Lung (tissue), 12 donors: ENCODE measurements around the gene EEPD1. TPM values are rescaled to one million over a fixed set of nuclear protein-coding genes. Genes with fewer than 3 reads are reported as not detected.

Experiments used
- ATAC-seq: fragments of 200-7000 bp; cut with Tn5 transposase; one replicate; pipeline ENCODE4 v1.9.1; 2020; ENCODE audit warnings: moderate number of reproducible peaks; ENCODE audit not compliant: insufficient read depth, low FRiP score
- DNase-seq, 3 donors: peaks; one replicate each; pipeline ENCODE4 v3.0.0-alpha.2; 2013 to 2017
- H3K27ac ChIP-seq, 2 donors: one replicate each; pipeline ENCODE4 v1.5.1; 2013; ENCODE audit warnings: mild to moderate bottlenecking in 2 of 2, moderate library complexity in 2 of 2, control low read depth in 1 of 2, inconsistent platforms in 1 of 2, low read depth in 1 of 2, low read length in 1 of 2
- H3K27me3 ChIP-seq, 3 donors: one replicate each; pipeline ENCODE4 v1.5.1; 2013; ENCODE audit warnings: low read length in 2 of 3; ENCODE audit not compliant: control insufficient read depth in 3 of 3, insufficient read depth in 3 of 3
- H3K36me3 ChIP-seq, 4 donors: one replicate each; pipeline ENCODE4 v1.5.1; 2013; ENCODE audit warnings: low read length in 4 of 4, mild to moderate bottlenecking in 1 of 4, moderate library complexity in 1 of 4; ENCODE audit not compliant: control insufficient read depth in 4 of 4, insufficient read depth in 4 of 4
- H3K4me1 ChIP-seq, 5 donors: one replicate each; pipeline ENCODE4 v1.5.1; 2013; ENCODE audit warnings: low read length in 5 of 5, mild to moderate bottlenecking in 2 of 5, moderate library complexity in 1 of 5; ENCODE audit not compliant: control insufficient read depth in 5 of 5, insufficient read depth in 5 of 5
- H3K4me3 ChIP-seq: one replicate; pipeline ENCODE4 v1.5.1; 2013; ENCODE audit warnings: mild to moderate bottlenecking, control low read depth, moderate library complexity
- H3K9ac ChIP-seq, 2 donors: one replicate each; pipeline ENCODE4 v1.5.1; 2013; ENCODE audit warnings: low read length in 2 of 2, control low read depth in 1 of 2; ENCODE audit not compliant: insufficient read depth in 1 of 2
- H3K9me3 ChIP-seq, 4 donors: one replicate each; pipeline ENCODE4 v1.5.1; 2013; ENCODE audit warnings: low read length in 3 of 4, mild to moderate bottlenecking in 1 of 4, moderate library complexity in 1 of 4; ENCODE audit not compliant: control insufficient read depth in 4 of 4, insufficient read depth in 3 of 4
- WGBS, 2 donors: extraction: QIAGEN DNeasy Blood & Tissue Kit; methylation state at CpG; one replicate each; pipeline ENCODE4 v1.1.7; 2013; 5-methylcytosine and 5-hydroxymethylcytosine counted together
- polyA plus RNA-seq, 2 donors: library from polyadenylated mRNA; stranded (reverse); fragments of 200-250 nt; gene quantifications; one replicate each; pipeline ENCODE4 v1.2.1, GENCODE V29; 2013
- total RNA-seq, 2 donors: library from RNA; depleted of rRNA in 1 of 2; stranded (reverse); fragments of >200 nt in 1 of 2; gene quantifications; one replicate each; pipeline ENCODE4 v1.2.1, GENCODE V29; 2014 to 2021
- TF ChIP-seq, protein P1 (sequence below): IDR thresholded peaks from 2 replicates; pipeline ENCODE4 v1.5.1; 2012; ENCODE audit warnings: mild to moderate bottlenecking; ENCODE audit errors: control extremely low read depth, extremely low read depth
- donor health status: control.
- donor health status: control.
- donor health status: Bipolar disorder and iron deficiency.
- donor health status: healthy.
- donor health status: DM: yes; HTN: yes; CAD: no.

EEPD1 gene
- total and polyA plus RNA-seq, 4 donors: 5.4 to 15.3 (median 7.9) TPM

GRCh38 chr7:36182854-36183604 lies 30.0 kb downstream of the EEPD1 start:
- no peak overlapping the region for H3K9ac ChIP-seq
- H3K4me3 ChIP-seq: no peak overlapping the region
- H3K27ac ChIP-seq: no peak overlapping the region
- H3K36me3 ChIP-seq: peaks cover 0 to 2% (median 0%) of the 10 kb centered on the region in 4 donors
- WGBS, 2 donors: 67 to 68% methylated on average over 13 of the region's 13 CpGs
- H3K9me3 ChIP-seq: no peaks in the 10 kb centered on the region
- TF ChIP-seq, protein P1, sequence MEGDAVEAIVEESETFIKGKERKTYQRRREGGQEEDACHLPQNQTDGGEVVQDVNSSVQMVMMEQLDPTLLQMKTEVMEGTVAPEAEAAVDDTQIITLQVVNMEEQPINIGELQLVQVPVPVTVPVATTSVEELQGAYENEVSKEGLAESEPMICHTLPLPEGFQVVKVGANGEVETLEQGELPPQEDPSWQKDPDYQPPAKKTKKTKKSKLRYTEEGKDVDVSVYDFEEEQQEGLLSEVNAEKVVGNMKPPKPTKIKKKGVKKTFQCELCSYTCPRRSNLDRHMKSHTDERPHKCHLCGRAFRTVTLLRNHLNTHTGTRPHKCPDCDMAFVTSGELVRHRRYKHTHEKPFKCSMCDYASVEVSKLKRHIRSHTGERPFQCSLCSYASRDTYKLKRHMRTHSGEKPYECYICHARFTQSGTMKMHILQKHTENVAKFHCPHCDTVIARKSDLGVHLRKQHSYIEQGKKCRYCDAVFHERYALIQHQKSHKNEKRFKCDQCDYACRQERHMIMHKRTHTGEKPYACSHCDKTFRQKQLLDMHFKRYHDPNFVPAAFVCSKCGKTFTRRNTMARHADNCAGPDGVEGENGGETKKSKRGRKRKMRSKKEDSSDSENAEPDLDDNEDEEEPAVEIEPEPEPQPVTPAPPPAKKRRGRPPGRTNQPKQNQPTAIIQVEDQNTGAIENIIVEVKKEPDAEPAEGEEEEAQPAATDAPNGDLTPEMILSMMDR: no peak
- peaks cover 0 to 15% (median 3%) of the 10 kb centered on the region in 5 donors for H3K4me1 ChIP-seq
- H3K27me3 ChIP-seq: no peaks in the 10 kb centered on the region
- ATAC-seq (no peak), DNase-seq (peak in 2 of 3 donors; percentile 44 to 53)

- DNase-seq: no peak
- Histone ChIP-seq H3K27ac (no peak overlapping the region), H3K4me3 (no peak overlapping the region), H3K9ac (no peak overlapping the region), H3K36me3 (peaks cover 0 to 2% (median 0%) of the 10 kb centered on the region in 4 donors), H3K4me1 (peaks cover 0 to 16% (median 5%) of the 10 kb centered on the region in 5 donors), H3K9me3 (no peaks in the 10 kb centered on the region), H3K27me3 (no peaks in the 10 kb centered on the region)
- TF ChIP-seq, protein P1: no peak
- ATAC-seq: no peak
- WGBS, 2 donors: 80 to 86% methylated on average over 2 of the region's 2 CpGs
Measured at GRCh38 chr7:36185092-36185491, 32.0 kb downstream of the EEPD1 start.

DNA sequence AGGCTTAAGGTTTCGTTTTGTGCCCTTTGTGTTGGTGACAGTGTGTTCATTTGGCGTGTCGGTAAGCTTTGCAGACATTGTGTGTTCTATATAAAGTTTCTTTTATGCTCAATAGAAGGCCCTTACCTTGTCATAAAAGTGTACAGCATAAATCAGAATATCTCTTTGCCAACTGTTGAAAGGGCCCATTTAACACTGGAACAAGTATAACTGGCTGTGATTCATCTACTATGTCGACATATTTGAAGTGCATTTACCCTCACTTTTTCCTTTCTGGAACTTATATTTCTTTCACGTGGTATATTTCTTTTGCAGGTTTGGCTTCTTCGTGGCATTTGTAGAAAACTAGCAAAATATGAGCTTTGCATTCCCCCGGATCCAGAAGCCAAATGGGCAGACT lies 32.7 kb downstream of the EEPD1 start:
- no peak for DNase-seq
- no peak for ATAC-seq
- TF ChIP-seq, protein P1: no peak
- no peaks in the 10 kb centered on the region for H3K9me3 ChIP-seq
- H3K36me3 ChIP-seq: peaks cover 0 to 2% (median 0%) of the 10 kb centered on the region in 4 donors
- 89 to 94% methylated on average over 7 of the region's 7 CpGs for WGBS, 2 donors
- no peaks in the 10 kb centered on the region for H3K27me3 ChIP-seq
- H3K27ac ChIP-seq: no peak overlapping the region
- peaks cover 0 to 15% (median 5%) of the 10 kb centered on the region in 5 donors for H3K4me1 ChIP-seq
- no peak overlapping the region for H3K9ac ChIP-seq
- H3K4me3 ChIP-seq: no peak overlapping the region
